GM12875 (cell line): ENCODE measurements around the gene GLDN.

ENCODE experiments used
- H3K4me3 ChIP-seq: one replicate; pipeline ENCODE4 v1.5.1; 2011; ENCODE audit warnings: low read depth, low read length, control low read depth
- TF ChIP-seq, protein P1 (sequence below): IDR thresholded peaks from 2 replicates; pipeline ENCODE4 v1.5.1; 2011; ENCODE audit warnings: low read depth, mild to moderate bottlenecking, control low read depth, inconsistent platforms, low read length, moderate library complexity, borderline replicate concordance; ENCODE audit not compliant: insufficient read depth

GLDN gene

DNA sequence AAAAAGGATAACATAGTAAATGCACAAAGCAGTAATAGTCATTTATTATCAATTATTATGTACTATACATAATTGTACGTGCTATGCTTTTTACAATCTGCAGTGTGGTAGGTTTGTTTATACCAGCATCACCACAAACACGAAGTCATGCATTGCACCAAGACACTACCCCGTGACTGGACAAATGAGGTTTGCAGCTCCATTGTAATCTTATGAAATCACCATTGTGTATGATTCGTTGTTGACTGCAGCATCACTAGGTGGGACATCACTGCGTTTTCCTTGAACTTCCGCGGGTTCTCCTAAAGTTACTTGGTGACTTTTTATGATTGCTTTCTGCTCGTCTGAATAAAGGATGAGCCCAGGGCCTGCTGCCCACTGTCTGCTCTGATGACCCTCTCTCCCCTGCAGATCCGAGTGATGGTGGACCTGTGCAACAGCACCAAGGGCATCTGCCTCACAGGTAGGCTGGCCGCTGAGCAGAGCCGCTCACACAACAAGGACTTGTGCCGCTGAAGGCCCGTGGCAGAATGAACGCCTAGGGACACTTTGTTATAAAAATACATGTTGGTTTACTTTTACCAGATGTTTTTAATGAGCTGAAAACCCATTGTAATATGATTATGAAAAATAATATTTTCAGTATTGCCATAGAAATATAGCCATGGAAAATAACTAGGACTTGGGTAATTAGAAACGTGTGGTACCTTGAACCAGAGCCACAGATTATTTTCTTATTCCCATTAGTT, 35.8 kb downstream of the GLDN start:
- TF ChIP-seq, protein P1, sequence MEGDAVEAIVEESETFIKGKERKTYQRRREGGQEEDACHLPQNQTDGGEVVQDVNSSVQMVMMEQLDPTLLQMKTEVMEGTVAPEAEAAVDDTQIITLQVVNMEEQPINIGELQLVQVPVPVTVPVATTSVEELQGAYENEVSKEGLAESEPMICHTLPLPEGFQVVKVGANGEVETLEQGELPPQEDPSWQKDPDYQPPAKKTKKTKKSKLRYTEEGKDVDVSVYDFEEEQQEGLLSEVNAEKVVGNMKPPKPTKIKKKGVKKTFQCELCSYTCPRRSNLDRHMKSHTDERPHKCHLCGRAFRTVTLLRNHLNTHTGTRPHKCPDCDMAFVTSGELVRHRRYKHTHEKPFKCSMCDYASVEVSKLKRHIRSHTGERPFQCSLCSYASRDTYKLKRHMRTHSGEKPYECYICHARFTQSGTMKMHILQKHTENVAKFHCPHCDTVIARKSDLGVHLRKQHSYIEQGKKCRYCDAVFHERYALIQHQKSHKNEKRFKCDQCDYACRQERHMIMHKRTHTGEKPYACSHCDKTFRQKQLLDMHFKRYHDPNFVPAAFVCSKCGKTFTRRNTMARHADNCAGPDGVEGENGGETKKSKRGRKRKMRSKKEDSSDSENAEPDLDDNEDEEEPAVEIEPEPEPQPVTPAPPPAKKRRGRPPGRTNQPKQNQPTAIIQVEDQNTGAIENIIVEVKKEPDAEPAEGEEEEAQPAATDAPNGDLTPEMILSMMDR = no peak
- no peak overlapping the region for H3K4me3 ChIP-seq

DNA sequence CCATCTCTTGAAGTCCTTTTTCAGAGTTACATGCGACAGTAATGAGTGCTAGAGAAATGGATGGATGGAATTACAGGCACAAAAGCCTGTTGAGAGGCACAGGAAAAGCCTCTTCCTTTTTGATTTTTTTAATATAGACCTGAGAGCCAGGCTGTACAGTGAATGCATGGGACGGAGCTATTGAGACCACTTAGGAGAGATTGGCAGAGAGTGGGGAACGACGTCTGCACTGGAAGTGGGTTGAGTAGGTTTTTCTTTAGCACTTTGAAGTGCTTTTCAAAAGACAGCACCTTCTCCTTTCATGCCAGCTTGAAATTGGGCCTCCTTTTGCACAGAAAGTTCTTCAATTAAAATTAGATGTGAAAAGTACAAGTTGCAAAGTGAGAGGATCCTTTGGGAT, 37.0 kb downstream of the GLDN start:
- TF ChIP-seq, protein P1 = no peak
- H3K4me3 ChIP-seq = no peak overlapping the region

DNA sequence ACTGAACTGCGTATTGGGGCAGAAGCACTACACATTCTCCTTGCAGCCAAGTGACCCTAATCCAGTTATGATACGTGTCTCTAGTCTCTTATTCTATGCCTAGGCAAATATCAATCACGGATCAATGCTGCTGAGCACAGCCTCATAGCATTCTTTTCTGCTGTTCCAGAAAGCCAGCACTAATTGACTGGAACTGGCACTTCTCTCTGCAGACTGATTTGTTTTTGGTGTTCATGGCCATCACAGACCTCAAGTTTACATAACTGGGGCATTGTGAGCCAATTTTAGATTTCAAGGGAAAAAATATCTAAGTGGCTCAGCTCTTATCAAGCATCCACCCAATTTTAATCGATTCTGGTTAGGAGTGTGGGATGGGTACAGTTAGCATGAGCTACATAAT, 37.9 kb downstream of the GLDN start:
- TF ChIP-seq, protein P1 = no peak

DNA sequence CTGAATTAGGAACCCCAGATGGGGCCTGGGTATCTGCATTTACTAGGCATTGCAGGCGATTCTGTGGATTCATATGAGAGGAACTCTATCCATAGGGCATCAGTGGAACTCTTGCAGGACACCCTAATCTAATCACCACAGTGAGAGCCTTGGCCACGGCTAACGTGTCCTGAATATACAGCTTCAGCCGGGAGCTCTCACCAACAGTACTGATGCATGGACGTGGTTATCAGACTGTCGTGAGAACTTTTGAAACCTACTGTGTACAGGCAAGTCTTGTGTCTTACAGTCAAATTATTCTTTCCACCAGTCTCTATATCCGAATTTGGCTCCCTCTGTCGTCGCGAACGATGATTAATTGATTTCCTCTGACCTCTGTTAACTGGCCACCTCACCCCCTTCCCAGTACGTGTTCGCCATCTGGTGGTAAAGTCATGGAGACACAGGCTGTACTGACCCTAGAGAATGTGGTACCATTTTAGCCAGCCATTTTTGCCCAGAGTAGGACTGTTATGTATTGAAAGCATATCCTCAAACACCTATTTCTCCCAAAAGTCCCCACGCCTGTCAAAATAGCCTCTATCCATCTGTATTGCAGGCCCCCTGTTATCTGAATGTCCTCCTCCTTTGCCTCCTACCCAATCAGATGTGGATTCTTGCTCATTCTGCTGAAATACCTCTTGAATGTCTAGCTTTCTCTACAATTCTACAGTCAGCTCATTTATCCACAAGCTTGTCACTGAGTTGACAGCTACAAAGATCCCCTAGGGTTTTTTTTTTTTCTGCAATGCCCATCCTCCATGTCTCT, 39.7 kb downstream of the GLDN start:
- TF ChIP-seq, protein P1 = peak; percentile 78
- H3K4me3 ChIP-seq = no peak overlapping the region

More for the DNA sequence above, 37.9 kb downstream of the GLDN start:
- no peak overlapping the region for H3K4me3 ChIP-seq

DNA sequence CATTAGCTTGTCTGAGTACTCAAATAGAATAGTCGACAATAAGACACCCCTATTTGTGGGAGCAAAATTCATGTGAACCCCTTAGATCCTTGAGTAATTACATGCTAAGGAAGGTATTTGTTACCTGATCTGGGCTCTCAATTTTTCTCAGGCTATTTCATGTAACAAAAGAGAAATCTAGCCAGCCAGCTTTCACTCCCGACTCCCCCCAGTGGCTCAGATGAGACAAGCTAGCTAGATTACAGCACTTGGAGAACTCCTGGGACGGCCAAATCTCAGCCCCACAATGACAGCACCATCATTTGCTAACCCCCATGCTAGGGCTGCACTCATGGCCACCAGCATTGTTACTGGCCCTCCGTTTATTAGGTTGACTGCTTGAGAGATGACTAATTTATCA, 41.3 kb downstream of the GLDN start:
- TF ChIP-seq, protein P1 = peak; percentile 68
- no peak overlapping the region for H3K4me3 ChIP-seq

DNA sequence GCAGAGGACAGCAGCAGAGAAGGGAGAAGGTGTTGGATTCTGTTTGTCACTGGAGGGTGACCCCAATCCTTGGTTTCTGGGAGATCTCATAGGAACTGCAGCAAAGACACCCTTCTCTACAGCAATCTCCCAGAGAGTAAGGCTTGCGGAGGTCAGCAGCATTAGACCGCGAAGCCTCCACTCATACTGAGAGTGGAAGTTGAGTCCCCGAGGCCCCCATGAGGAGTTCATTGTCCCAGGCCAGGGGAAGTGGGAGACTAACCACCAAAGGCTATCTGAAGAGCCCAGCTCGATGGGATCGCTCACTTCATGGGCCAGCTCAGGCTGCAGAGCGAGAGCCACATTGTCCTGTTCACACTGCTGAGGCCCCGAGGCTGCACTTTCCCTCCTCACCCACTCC, 44.6 kb downstream of the GLDN start:
- TF ChIP-seq, protein P1 = no peak
- H3K4me3 ChIP-seq = no peak overlapping the region

DNA sequence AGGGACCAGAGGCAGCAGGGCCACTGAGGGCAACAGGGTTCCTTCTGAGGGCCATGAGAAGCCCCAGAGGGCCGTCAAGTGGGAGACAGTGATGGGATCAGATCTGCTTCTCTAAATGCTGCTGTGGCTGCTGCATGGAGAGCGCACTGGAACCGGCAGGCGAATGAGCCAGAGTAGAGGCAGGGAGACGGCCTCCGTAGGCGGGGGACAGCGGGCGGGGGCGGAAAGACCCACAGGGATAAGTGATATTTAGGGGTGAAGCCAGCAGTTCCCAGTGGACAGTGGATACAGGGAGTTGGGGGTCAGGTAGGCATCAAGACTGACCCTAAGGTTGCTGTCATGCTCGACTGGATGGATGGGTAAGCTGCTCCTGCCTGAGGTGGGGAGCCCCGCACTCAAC, 45.0 kb downstream of the GLDN start:
- H3K4me3 ChIP-seq = no peak overlapping the region
- TF ChIP-seq, protein P1 = no peak
